ENCODE measurements around the gene TTC7B. TPM values are rescaled to one million over a fixed set of nuclear protein-coding genes. Genes with fewer than 3 reads are reported as not detected.

Gene TTC7B
- total and polyA plus RNA-seq, 2 of the 13 experiments (the other 11 are each of a cell fraction or from before 2014, with no cell fraction given): 1.3 to 3.2 TPM

DNA sequence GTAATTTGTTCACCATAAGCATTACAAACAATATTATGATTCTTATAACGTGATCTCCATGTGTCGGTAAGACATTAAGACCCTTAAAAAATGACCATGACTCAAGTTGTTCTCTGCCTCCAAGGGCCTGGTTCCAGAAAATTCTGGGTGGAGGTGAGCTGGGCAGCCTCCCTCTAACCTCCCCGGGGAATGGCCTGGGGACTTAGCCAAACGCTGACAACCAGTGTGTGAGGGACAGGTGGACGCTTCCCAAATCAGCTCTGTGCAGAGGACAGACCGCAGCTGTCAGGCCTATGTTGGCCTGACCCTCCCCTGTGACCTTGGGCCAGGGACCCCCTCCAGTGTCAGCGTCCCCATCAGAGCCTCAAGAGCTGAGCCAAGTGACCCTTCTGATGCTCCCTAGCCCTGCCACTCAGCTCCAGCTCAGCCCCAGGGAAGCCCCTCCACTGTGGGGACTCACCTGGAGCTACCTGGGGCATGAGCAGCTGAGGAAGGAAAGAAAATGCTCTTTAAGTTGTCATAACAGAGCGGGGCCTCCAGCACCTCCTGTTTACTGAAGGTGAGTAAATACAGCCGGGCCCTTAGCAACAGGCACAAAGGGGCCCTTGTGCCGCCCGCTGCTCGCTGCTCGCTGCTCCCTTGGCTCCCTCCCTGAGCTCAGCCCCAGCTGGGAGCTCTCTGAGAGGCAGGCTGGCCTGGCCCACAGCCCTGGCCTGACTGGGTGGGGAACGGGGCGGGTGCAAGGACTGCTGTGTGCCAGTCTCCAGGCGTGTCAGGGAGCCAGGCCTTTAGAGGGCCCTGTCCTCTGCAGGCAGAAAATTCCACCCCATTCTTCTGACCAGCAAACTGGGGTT lies 302.8 kb downstream of the TTC7B start (continued):
- TF ChIP-seq, protein P1, sequence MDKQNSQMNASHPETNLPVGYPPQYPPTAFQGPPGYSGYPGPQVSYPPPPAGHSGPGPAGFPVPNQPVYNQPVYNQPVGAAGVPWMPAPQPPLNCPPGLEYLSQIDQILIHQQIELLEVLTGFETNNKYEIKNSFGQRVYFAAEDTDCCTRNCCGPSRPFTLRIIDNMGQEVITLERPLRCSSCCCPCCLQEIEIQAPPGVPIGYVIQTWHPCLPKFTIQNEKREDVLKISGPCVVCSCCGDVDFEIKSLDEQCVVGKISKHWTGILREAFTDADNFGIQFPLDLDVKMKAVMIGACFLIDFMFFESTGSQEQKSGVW (CRISPR knock-in tag; IDR thresholded peaks at IDR 0.05; ENCODE audit: borderline replicate concordance): no peak
- TF ChIP-seq, protein P2, sequence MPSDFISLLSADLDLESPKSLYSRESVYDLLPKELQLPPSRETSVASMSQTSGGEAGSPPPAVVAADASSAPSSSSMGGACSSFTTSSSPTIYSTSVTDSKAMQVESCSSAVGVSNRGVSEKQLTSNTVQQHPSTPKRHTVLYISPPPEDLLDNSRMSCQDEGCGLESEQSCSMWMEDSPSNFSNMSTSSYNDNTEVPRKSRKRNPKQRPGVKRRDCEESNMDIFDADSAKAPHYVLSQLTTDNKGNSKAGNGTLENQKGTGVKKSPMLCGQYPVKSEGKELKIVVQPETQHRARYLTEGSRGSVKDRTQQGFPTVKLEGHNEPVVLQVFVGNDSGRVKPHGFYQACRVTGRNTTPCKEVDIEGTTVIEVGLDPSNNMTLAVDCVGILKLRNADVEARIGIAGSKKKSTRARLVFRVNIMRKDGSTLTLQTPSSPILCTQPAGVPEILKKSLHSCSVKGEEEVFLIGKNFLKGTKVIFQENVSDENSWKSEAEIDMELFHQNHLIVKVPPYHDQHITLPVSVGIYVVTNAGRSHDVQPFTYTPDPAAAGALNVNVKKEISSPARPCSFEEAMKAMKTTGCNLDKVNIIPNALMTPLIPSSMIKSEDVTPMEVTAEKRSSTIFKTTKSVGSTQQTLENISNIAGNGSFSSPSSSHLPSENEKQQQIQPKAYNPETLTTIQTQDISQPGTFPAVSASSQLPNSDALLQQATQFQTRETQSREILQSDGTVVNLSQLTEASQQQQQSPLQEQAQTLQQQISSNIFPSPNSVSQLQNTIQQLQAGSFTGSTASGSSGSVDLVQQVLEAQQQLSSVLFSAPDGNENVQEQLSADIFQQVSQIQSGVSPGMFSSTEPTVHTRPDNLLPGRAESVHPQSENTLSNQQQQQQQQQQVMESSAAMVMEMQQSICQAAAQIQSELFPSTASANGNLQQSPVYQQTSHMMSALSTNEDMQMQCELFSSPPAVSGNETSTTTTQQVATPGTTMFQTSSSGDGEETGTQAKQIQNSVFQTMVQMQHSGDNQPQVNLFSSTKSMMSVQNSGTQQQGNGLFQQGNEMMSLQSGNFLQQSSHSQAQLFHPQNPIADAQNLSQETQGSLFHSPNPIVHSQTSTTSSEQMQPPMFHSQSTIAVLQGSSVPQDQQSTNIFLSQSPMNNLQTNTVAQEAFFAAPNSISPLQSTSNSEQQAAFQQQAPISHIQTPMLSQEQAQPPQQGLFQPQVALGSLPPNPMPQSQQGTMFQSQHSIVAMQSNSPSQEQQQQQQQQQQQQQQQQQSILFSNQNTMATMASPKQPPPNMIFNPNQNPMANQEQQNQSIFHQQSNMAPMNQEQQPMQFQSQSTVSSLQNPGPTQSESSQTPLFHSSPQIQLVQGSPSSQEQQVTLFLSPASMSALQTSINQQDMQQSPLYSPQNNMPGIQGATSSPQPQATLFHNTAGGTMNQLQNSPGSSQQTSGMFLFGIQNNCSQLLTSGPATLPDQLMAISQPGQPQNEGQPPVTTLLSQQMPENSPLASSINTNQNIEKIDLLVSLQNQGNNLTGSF (CRISPR knock-in tag; IDR thresholded peaks at IDR 0.05): no peak
- TF ChIP-seq ZMAT3 (CRISPR knock-in tag; conservative IDR thresholded peaks at IDR 0.05) (no peak), GATA4 (IDR thresholded peaks at IDR 0.05; ENCODE audit: borderline replicate concordance, low read depth) (no peak), ZNF264 (CRISPR knock-in tag; IDR thresholded peaks at IDR 0.05) (no peak), ZNF260 (CRISPR knock-in tag; IDR thresholded peaks at IDR 0.05; ENCODE audit: borderline replicate concordance, low read depth) (no peak), TBX3 (IDR thresholded peaks at IDR 0.05; ENCODE audit: borderline replicate concordance) (peak; percentile 48; the same call in 1 of the 2 replicates), EEA1 (CRISPR knock-in tag; IDR thresholded peaks at IDR 0.05; ENCODE audit: borderline replicate concordance) (no peak), ZNF644 (CRISPR knock-in tag; IDR thresholded peaks at IDR 0.05; ENCODE audit: low read depth) (no peak), ZSCAN30 (CRISPR knock-in tag; IDR thresholded peaks at IDR 0.05) (no peak), ZNF235 (CRISPR knock-in tag; IDR thresholded peaks at IDR 0.05; ENCODE audit: borderline replicate concordance) (no peak), POLR2G (IDR thresholded peaks at IDR 0.05; ENCODE audit: low read depth, low read length) (no peak)
- TF ChIP-seq, protein P3, sequence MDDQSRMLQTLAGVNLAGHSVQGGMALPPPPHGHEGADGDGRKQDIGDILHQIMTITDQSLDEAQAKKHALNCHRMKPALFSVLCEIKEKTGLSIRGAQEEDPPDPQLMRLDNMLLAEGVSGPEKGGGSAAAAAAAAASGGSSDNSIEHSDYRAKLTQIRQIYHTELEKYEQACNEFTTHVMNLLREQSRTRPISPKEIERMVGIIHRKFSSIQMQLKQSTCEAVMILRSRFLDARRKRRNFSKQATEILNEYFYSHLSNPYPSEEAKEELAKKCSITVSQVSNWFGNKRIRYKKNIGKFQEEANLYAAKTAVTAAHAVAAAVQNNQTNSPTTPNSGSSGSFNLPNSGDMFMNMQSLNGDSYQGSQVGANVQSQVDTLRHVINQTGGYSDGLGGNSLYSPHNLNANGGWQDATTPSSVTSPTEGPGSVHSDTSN (CRISPR knock-in tag; IDR thresholded peaks at IDR 0.05; ENCODE audit: borderline replicate concordance): no peak
- TF ChIP-seq, protein P4, sequence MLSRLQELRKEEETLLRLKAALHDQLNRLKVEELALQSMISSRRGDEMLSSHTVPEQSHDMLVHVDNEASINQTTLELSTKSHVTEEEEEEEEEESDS (CRISPR knock-in tag; IDR thresholded peaks at IDR 0.05; ENCODE audit: borderline replicate concordance): no peak
- TF ChIP-seq, protein P5, sequence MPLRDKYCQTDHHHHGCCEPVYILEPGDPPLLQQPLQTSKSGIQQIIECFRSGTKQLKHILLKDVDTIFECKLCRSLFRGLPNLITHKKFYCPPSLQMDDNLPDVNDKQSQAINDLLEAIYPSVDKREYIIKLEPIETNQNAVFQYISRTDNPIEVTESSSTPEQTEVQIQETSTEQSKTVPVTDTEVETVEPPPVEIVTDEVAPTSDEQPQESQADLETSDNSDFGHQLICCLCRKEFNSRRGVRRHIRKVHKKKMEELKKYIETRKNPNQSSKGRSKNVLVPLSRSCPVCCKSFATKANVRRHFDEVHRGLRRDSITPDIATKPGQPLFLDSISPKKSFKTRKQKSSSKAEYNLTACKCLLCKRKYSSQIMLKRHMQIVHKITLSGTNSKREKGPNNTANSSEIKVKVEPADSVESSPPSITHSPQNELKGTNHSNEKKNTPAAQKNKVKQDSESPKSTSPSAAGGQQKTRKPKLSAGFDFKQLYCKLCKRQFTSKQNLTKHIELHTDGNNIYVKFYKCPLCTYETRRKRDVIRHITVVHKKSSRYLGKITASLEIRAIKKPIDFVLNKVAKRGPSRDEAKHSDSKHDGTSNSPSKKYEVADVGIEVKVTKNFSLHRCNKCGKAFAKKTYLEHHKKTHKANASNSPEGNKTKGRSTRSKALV (CRISPR knock-in tag; IDR thresholded peaks at IDR 0.05): no peak; the same call in 1 of the 2 replicates
- TF ChIP-seq, protein P6, sequence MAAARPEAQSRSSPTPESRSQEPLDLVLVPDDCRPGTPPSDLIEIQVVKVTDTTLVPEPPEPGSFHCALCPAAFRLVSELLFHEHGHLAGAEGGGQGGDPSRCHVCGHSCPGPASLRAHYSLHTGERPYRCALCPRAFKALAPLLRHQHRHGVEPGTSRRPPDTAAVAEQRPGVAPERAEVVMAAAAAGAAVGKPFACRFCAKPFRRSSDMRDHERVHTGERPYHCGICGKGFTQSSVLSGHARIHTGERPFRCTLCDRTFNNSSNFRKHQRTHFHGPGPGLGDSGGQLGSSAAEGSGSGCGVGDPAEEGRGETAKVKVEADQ (CRISPR knock-in tag; IDR thresholded peaks at IDR 0.05; ENCODE audit: borderline replicate concordance): no peak
